IPS DF 19.7 (cell line): ENCODE measurements around the gene RILPL2.
"Not testable (repeated sequence)": the region's sequence is repeated elsewhere in the genome, so short reads cannot be mapped to it uniquely, and the experiment has no call there.

ENCODE experiments used
- DNase-seq: peaks from one replicate; pipeline ENCODE4 v3.0.0-alpha.2; 2013; ENCODE audit warnings: low read depth, low spot score

Gene RILPL2

GRCh38 chr12:123401753-123402683 is 34.5 kb downstream of the RILPL2 start:
- DNase-seq: peak; percentile 54

- no peak for DNase-seq
Observed at GRCh38 chr12:123399255-123399617, 37.2 kb downstream of the RILPL2 start.

DNA sequence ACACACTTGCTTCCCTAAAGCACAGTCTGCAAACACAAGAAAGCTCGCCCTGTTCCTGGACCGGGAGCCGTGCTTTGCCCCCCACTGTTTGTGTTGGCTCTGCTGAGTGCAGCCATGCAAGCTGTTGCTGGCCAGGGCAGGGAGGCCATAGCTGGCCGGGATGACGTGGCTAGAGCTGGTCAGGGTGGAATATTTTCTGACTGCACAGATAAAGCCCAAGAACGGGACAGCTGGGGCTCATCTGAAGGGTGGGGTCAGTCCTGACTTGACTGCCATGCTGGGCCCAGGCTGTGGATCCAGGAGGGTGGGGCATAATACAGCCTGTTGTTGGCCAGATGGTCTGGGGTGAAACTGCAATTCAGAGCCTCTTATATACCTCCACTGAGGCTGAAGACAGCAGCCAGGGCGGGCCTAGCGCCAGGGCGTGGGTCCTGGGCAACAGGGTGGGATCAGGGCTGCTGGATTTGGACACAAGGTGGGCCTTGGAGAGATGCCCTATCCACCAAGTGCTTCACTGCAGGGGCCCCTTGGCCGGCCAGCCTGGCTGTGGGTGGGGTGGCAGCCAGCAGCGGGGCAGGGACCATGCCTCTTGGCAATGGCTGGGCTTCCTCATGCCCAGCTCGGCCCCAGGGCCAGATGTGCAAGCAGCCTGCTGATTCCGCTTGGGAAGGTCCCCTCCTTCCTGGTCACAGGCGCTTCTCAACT is 37.8 kb downstream of the RILPL2 start:
- DNase-seq: no peak

- no peak for DNase-seq
Observed at GRCh38 chr12:123398177-123398549, 38.3 kb downstream of the RILPL2 start.

DNA sequence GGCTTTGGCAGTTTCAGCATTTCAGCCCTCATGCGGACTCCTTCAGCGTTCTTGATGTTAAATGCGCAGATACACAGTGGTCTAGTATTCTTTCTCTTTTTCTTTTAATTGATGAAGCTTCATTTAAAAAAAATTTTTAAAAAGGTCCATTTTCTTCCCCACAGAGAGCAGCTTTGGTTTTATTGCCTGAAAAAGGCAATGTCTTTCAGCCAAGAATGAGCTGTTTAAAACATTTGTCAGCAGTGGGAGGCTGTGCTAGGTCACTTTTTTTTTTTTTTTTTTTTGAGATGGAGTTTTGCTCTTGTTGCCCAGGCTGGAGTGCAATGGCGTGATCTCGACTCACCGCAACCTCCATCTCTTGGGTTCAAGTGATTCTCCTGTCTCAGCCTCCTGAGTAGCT is 39.1 kb downstream of the RILPL2 start:
- no peak for DNase-seq

GRCh38 chr12:123396954-123397353 is 39.5 kb downstream of the RILPL2 start:
- no peak for DNase-seq

DNA sequence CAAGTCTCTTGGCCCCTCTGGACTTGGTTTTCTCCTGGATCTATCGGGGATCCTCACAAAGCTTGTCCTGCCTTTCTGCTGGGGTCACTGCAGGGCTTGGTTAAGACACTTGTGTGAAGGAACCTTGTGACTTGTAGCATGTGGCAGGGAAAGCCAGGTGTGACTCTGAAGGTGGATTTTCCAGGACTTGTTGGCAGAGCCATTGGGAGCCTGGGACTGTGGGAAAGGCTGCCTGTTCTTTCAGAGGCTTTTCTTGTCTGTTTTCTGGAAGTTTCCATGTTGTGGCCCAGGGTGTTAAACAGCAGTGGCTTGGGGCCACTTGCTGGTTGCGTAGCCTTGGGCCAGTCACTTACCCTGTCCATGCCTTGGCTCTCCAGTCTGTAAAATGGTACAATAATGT is 39.9 kb downstream of the RILPL2 start:
- no peak for DNase-seq

DNA sequence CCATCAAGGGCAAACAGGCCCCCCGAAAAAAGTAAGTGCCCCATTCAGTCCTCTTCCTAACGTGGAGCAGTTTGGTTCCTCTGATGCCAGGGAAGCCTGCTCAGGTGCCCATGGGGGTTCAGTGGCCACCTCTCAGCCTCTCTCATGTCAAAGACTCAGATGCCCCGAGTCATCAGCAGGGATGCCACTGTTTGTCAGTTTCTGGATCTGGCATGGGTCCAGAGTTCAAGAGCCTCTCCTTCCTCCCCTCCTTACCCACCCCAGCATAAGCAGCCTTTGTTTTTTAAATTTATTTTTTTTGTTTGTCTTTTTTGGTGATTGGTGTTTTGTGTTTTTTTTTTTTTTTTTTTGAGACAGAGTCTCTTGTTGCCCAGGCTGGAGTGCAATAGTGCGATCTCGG is 41.2 kb downstream of the RILPL2 start:
- DNase-seq: no peak

GRCh38 chr12:123393747-123394146 is 42.7 kb downstream of the RILPL2 start:
- DNase-seq: no peak

GRCh38 chr12:123391546-123392343 is 44.7 kb downstream of the RILPL2 start:
- DNase-seq: no peak

GRCh38 chr12:123390498-123391426 is 45.7 kb downstream of the RILPL2 start:
- no peak for DNase-seq

GRCh38 chr12:123389560-123390351 is 46.7 kb downstream of the RILPL2 start:
- no peak for DNase-seq

GRCh38 chr12:123388951-123389559 is 47.4 kb downstream of the RILPL2 start:
- no peak for DNase-seq

- no peak for DNase-seq
Observed at GRCh38 chr12:123388177-123388950, 48.1 kb downstream of the RILPL2 start.

GRCh38 chr12:123387508-123388176 is 48.8 kb downstream of the RILPL2 start:
- no peak for DNase-seq

- DNase-seq: not testable (repeated sequence)
Observed at GRCh38 chr12:123385536-123385935, 50.9 kb downstream of the RILPL2 start.

GRCh38 chr12:123384994-123385376 is 51.5 kb downstream of the RILPL2 start:
- no peak for DNase-seq

- DNase-seq: no peak
Observed at GRCh38 chr12:123384318-123384993, 52.0 kb downstream of the RILPL2 start.
